HG02759 (cell line): ENCODE results near the gene PTPRA.
A peak's percentile ranks its signal among the peaks of the same experiment; 100 is the strongest.
"Not testable (repeated sequence)": the region's sequence is repeated elsewhere in the genome, so short reads cannot be mapped to it uniquely, and the experiment has no call there.

ENCODE experiments used
- ATAC-seq: cut with Tn5 transposase; IDR thresholded peaks from one replicate; pipeline ENCODE4 v1.9.1; 2021; ENCODE audit warnings: mild to moderate bottlenecking, moderate library complexity; ENCODE audit not compliant: unreplicated experiment

Gene PTPRA

GRCh38 chr20:3031524-3032147 lies 158.4 kb downstream of the PTPRA start:
- no peak for ATAC-seq

- ATAC-seq = no peak
Observed at GRCh38 chr20:3032624-3033023, 159.3 kb downstream of the PTPRA start.

GRCh38 chr20:3037654-3038053 lies 164.4 kb downstream of the PTPRA start:
- ATAC-seq = no peak

- no peak for ATAC-seq
Observed at GRCh38 chr20:3038454-3038853, 165.2 kb downstream of the PTPRA start.

- no peak for ATAC-seq
Observed at GRCh38 chr20:3039426-3039825, 166.1 kb downstream of the PTPRA start.

GRCh38 chr20:3040086-3040485 lies 166.8 kb downstream of the PTPRA start:
- no peak for ATAC-seq

- no peak for ATAC-seq
Observed at GRCh38 chr20:3041854-3042409, 168.7 kb downstream of the PTPRA start.

- no peak for ATAC-seq
Observed at GRCh38 chr20:3042625-3043024, 169.3 kb downstream of the PTPRA start.

GRCh38 chr20:3043322-3043721 lies 170.0 kb downstream of the PTPRA start, which contains the start of gene GNRH2:
Gene GNRH2, plus strand, starts transcription at chr20:3043622. Its CDS starts 793 bp downstream, at chr20:3044415.
- no peak for ATAC-seq

GRCh38 chr20:3044336-3044965 lies 171.2 kb downstream of the PTPRA start:
- ATAC-seq = no peak

GRCh38 chr20:3045042-3045815 lies 171.9 kb downstream of the PTPRA start:
- peak; percentile 49 for ATAC-seq

- ATAC-seq = peak; percentile 91
Observed at GRCh38 chr20:3045816-3046676, 172.8 kb downstream of the PTPRA start, which contains the start of gene MRPS26. Gene MRPS26, plus strand, starts transcription at chr20:3046052. Its CDS starts 17 bp downstream, at chr20:3046069.

GRCh38 chr20:3046677-3047462 lies 173.6 kb downstream of the PTPRA start:
- ATAC-seq = no peak

- ATAC-seq = no peak
Observed at GRCh38 chr20:3047486-3048419, 174.5 kb downstream of the PTPRA start.

- ATAC-seq = no peak
Observed at GRCh38 chr20:3051385-3052019, 178.2 kb downstream of the PTPRA start.

GRCh38 chr20:3059489-3059888 lies 186.2 kb downstream of the PTPRA start:
- ATAC-seq = no peak

GRCh38 chr20:3064119-3064518 lies 190.8 kb downstream of the PTPRA start:
- not testable (repeated sequence) for ATAC-seq
